ENCODE results near the gene VDR. TPM values are rescaled to one million over a fixed set of nuclear protein-coding genes. Genes with fewer than 3 reads are reported as not detected.

Gene VDR
- total and polyA plus RNA-seq, 4 donors = 2.2 to 9.3 (median 7.4) TPM

- no peaks in the 10 kb centered on the region for H3K4me1 ChIP-seq (ENCODE audit: control insufficient read depth in 1 of 2, insufficient read depth in 2 of 2, low read length in 2 of 2)
- WGBS, 2 donors = 80 to 82% methylated on average over 5 of the region's 5 CpGs
- H3K36me3 ChIP-seq (ENCODE audit: control insufficient read depth in 1 of 2, insufficient read depth in 2 of 2, low read length in 1 of 2) = no peaks in the 10 kb centered on the region
- ATAC-seq (ENCODE audit: low FRiP score) = no peak
- no peak overlapping the region for H3K4me3 ChIP-seq (ENCODE audit: low read length in 2 of 2)
- intact Hi-C loops (cut with DNase I) = no loop called here
- H3K27ac ChIP-seq (ENCODE audit: low read depth in 1 of 2, low read length in 2 of 2) = no peak overlapping the region
- no peaks in the 10 kb centered on the region for H3K9me3 ChIP-seq (ENCODE audit: control insufficient read depth, low read length)
- no peaks in the 10 kb centered on the region for H3K27me3 ChIP-seq (ENCODE audit: control insufficient read depth in 1 of 2, insufficient read depth in 2 of 2, low read length in 1 of 2)
- DNase-seq = no peak
These were observed 21.1 kb downstream of the VDR start for GRCh38 chr12:47883663-47884195.

- intact Hi-C loops (cut with DNase I) = no loop called here
- H3K9me3 ChIP-seq (ENCODE audit: control insufficient read depth, low read length) = no peaks in the 10 kb centered on the region
- H3K27ac ChIP-seq (ENCODE audit: low read depth in 1 of 2, low read length in 2 of 2) = no peak overlapping the region
- DNase-seq (peak in 1 of 2 donors; percentile 66), ATAC-seq (ENCODE audit: low FRiP score) (peak; percentile 24)
- no peaks in the 10 kb centered on the region for H3K36me3 ChIP-seq (ENCODE audit: control insufficient read depth in 1 of 2, insufficient read depth in 2 of 2, low read length in 1 of 2)
- no peaks in the 10 kb centered on the region for H3K27me3 ChIP-seq (ENCODE audit: control insufficient read depth in 1 of 2, insufficient read depth in 2 of 2, low read length in 1 of 2)
- 72% methylated on average over 16 of the region's 16 CpGs for WGBS, 2 donors
- no peaks in the 10 kb centered on the region for H3K4me1 ChIP-seq (ENCODE audit: control insufficient read depth in 1 of 2, insufficient read depth in 2 of 2, low read length in 2 of 2)
- no peak overlapping the region for H3K4me3 ChIP-seq (ENCODE audit: low read length in 2 of 2)
These were observed 21.8 kb downstream of the VDR start for GRCh38 chr12:47882781-47883546.

- Histone ChIP-seq H3K4me1 (ENCODE audit: control insufficient read depth in 1 of 2, insufficient read depth in 2 of 2, low read length in 2 of 2) (no peaks in the 10 kb centered on the region), H3K27ac (ENCODE audit: low read depth in 1 of 2, low read length in 2 of 2) (no peak overlapping the region), H3K36me3 (ENCODE audit: control insufficient read depth in 1 of 2, insufficient read depth in 2 of 2, low read length in 1 of 2) (no peaks in the 10 kb centered on the region), H3K9me3 (ENCODE audit: control insufficient read depth, low read length) (no peaks in the 10 kb centered on the region), H3K4me3 (ENCODE audit: low read length in 2 of 2) (no peak overlapping the region), H3K27me3 (ENCODE audit: control insufficient read depth in 1 of 2, insufficient read depth in 2 of 2, low read length in 1 of 2) (no peaks in the 10 kb centered on the region)
- peak; percentile 79 for ATAC-seq (ENCODE audit: low FRiP score)
- 83% methylated on average over 8 of the region's 8 CpGs for WGBS, 2 donors
- intact Hi-C loops (cut with DNase I) = no loop called here
- DNase-seq = peak in 1 of 2 donors; percentile 69
These were observed 22.9 kb downstream of the VDR start for GRCh38 chr12:47881826-47882427.

- Histone ChIP-seq H3K27ac (ENCODE audit: low read depth in 1 of 2, low read length in 2 of 2) (no peak overlapping the region), H3K9me3 (ENCODE audit: control insufficient read depth, low read length) (no peaks in the 10 kb centered on the region), H3K36me3 (ENCODE audit: control insufficient read depth in 1 of 2, insufficient read depth in 2 of 2, low read length in 1 of 2) (peaks cover 0 to 1% of the 10 kb centered on the region in 2 donors), H3K4me3 (ENCODE audit: low read length in 2 of 2) (no peak overlapping the region), H3K27me3 (ENCODE audit: control insufficient read depth in 1 of 2, insufficient read depth in 2 of 2, low read length in 1 of 2) (no peaks in the 10 kb centered on the region), H3K4me1 (ENCODE audit: control insufficient read depth in 1 of 2, insufficient read depth in 2 of 2, low read length in 2 of 2) (no peaks in the 10 kb centered on the region)
- DNase-seq (no peak), ATAC-seq (ENCODE audit: low FRiP score) (no peak)
- 97 to 98% methylated on average over 2 of the region's 2 CpGs for WGBS, 2 donors
- intact Hi-C loops (cut with DNase I) = no loop called here
These were observed 23.7 kb downstream of the VDR start for GRCh38 chr12:47881051-47881450.

- no peak overlapping the region for H3K4me3 ChIP-seq (ENCODE audit: low read length in 2 of 2)
- intact Hi-C loops (cut with DNase I) = no loop called here
- H3K9me3 ChIP-seq (ENCODE audit: control insufficient read depth, low read length) = no peaks in the 10 kb centered on the region
- H3K4me1 ChIP-seq (ENCODE audit: control insufficient read depth in 1 of 2, insufficient read depth in 2 of 2, low read length in 2 of 2) = no peaks in the 10 kb centered on the region
- H3K27me3 ChIP-seq (ENCODE audit: control insufficient read depth in 1 of 2, insufficient read depth in 2 of 2, low read length in 1 of 2) = no peaks in the 10 kb centered on the region
- DNase-seq = no peak
- no peak for ATAC-seq (ENCODE audit: low FRiP score)
- peaks cover 0 to 1% of the 10 kb centered on the region in 2 donors for H3K36me3 ChIP-seq (ENCODE audit: control insufficient read depth in 1 of 2, insufficient read depth in 2 of 2, low read length in 1 of 2)
- 95 to 96% methylated on average over 10 of the region's 10 CpGs for WGBS, 2 donors
- H3K27ac ChIP-seq (ENCODE audit: low read depth in 1 of 2, low read length in 2 of 2) = no peak overlapping the region
These were observed 25.8 kb downstream of the VDR start for GRCh38 chr12:47878918-47879481.

GRCh38 chr12:47878293-47878917 is 26.4 kb downstream of the VDR start:
- ATAC-seq (ENCODE audit: low FRiP score) = no peak

GRCh38 chr12:47877081-47877480 is 27.7 kb downstream of the VDR start:
- WGBS, 2 donors = 68 to 72% methylated on average over 4 of the region's 4 CpGs
- ATAC-seq (ENCODE audit: low FRiP score) (no peak), DNase-seq (no peak)
- Histone ChIP-seq H3K4me1 (ENCODE audit: control insufficient read depth in 1 of 2, insufficient read depth in 2 of 2, low read length in 2 of 2) (no peaks in the 10 kb centered on the region), H3K9me3 (ENCODE audit: control insufficient read depth, low read length) (no peaks in the 10 kb centered on the region), H3K27ac (ENCODE audit: low read depth in 1 of 2, low read length in 2 of 2) (no peak overlapping the region), H3K27me3 (ENCODE audit: control insufficient read depth in 1 of 2, insufficient read depth in 2 of 2, low read length in 1 of 2) (no peaks in the 10 kb centered on the region), H3K4me3 (ENCODE audit: low read length in 2 of 2) (no peak overlapping the region), H3K36me3 (ENCODE audit: control insufficient read depth in 1 of 2, insufficient read depth in 2 of 2, low read length in 1 of 2) (peaks cover 0 to 1% of the 10 kb centered on the region in 2 donors)
- intact Hi-C loops (cut with DNase I) = no loop called here

More at GRCh38 chr12:47878293-47878917, 26.4 kb downstream of the VDR start:
- intact Hi-C loops (cut with DNase I) = no loop called here
- Histone ChIP-seq H3K4me1 (ENCODE audit: control insufficient read depth in 1 of 2, insufficient read depth in 2 of 2, low read length in 2 of 2) (no peaks in the 10 kb centered on the region), H3K27ac (ENCODE audit: low read depth in 1 of 2, low read length in 2 of 2) (no peak overlapping the region), H3K27me3 (ENCODE audit: control insufficient read depth in 1 of 2, insufficient read depth in 2 of 2, low read length in 1 of 2) (no peaks in the 10 kb centered on the region), H3K4me3 (ENCODE audit: low read length in 2 of 2) (no peak overlapping the region), H3K36me3 (ENCODE audit: control insufficient read depth in 1 of 2, insufficient read depth in 2 of 2, low read length in 1 of 2) (peaks cover 0 to 1% of the 10 kb centered on the region in 2 donors), H3K9me3 (ENCODE audit: control insufficient read depth, low read length) (no peaks in the 10 kb centered on the region)
- DNase-seq = no peak
- WGBS, 2 donors = 87 to 94% methylated on average over 7 of the region's 7 CpGs

- peaks cover 0 to 1% of the 10 kb centered on the region in 2 donors for H3K36me3 ChIP-seq (ENCODE audit: control insufficient read depth in 1 of 2, insufficient read depth in 2 of 2, low read length in 1 of 2)
- no peak for DNase-seq
- no peaks in the 10 kb centered on the region for H3K4me1 ChIP-seq (ENCODE audit: control insufficient read depth in 1 of 2, insufficient read depth in 2 of 2, low read length in 2 of 2)
- no peaks in the 10 kb centered on the region for H3K27me3 ChIP-seq (ENCODE audit: control insufficient read depth in 1 of 2, insufficient read depth in 2 of 2, low read length in 1 of 2)
- H3K9me3 ChIP-seq (ENCODE audit: control insufficient read depth, low read length) = no peaks in the 10 kb centered on the region
- no peak for ATAC-seq (ENCODE audit: low FRiP score)
- H3K27ac ChIP-seq (ENCODE audit: low read depth in 1 of 2, low read length in 2 of 2) = no peak overlapping the region
- intact Hi-C loops (cut with DNase I) = no loop called here
- H3K4me3 ChIP-seq (ENCODE audit: low read length in 2 of 2) = no peak overlapping the region
These were observed 28.3 kb downstream of the VDR start for GRCh38 chr12:47876440-47876960.
